GM19351 (cell line): ENCODE measurements around the gene EMP3.
A peak's percentile ranks its signal among the peaks of the same experiment; 100 is the strongest.

Experiments
- ATAC-seq: cut with Tn5 transposase; IDR thresholded peaks from one replicate; pipeline ENCODE4 v1.9.1; 2021; ENCODE audit warnings: mild to moderate bottlenecking, moderate library complexity; ENCODE audit not compliant: unreplicated experiment

EMP3 gene

GRCh38 chr19:48342841-48343540 lies 17.6 kb downstream of the EMP3 start:
- no peak for ATAC-seq

DNA sequence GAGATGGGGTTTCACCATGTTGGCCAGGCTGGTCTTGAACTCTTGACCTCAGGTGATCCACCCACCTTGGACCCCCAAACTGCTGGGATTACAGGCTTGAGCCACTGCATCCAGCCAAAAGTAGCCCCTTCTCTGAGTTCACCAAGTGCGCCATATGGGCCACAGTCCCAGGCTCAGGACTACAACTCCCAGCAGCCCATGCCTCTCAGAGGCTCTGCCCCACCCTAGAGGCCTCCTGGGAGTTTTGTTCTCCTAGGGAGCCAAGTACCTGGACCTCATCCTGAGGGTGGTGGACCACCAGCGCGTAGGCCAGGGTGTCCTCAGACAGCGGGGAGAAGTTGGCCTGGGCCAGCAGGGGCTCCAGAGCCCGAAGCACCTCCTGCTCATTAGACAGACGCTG lies 19.5 kb downstream of the EMP3 start:
- no peak for ATAC-seq

DNA sequence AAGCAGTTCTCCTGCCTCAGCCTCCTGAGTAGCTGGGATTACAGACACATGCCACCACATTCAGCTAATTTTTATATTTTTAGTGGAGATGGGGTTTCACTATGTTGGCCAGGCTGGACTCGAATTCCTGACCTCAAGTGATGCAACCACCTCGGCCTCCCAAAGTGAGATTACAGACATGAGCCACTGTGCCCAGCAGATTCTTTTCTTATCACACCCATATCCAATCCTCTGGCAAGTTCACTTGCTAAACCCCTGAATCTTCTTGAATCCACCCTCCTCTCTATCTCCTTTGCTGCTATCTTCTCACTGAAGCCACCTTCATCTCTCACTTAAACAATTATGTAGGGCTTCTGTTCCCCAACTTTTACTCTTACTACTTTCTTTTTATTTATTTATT lies 20.8 kb downstream of the EMP3 start:
- ATAC-seq: no peak

DNA sequence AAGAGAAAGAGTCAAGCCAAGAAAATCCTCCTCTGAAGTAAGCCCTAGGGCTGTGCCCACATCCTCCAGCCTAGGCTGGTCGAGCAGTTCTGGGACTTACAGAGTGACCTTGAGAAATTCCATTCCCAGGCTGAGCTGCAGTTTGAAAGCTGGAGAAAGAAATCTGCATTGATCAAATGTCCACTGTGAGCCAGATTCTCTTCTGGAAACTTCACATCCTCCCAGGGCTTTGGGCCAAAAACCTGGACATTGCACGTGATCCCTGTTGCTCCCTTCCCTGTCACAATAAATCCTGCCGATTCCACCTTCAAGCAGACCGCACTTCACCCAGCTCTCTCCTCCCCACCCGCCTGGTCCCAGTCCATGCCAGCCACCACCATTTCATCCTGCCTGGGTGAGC lies 22.7 kb downstream of the EMP3 start:
- ATAC-seq: no peak

DNA sequence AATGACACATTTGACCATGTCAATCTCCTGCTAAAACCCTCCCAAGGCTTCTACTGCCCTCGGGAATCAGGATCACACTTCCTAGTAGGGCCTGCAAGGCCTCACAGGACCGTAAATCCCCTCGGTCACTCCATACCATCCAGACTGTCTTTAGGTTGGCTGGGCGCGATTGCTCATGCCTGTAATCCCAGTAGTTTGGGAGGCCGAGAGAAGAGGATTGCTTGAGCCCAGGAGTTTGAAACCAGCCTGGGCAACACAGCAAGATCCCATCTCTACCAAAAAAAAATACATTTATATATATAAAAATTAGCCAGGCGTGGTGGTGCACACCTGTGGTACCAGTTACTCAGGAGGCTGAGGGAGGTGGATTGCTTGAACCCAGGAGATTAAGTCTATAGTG lies 23.4 kb downstream of the EMP3 start:
- no peak for ATAC-seq

DNA sequence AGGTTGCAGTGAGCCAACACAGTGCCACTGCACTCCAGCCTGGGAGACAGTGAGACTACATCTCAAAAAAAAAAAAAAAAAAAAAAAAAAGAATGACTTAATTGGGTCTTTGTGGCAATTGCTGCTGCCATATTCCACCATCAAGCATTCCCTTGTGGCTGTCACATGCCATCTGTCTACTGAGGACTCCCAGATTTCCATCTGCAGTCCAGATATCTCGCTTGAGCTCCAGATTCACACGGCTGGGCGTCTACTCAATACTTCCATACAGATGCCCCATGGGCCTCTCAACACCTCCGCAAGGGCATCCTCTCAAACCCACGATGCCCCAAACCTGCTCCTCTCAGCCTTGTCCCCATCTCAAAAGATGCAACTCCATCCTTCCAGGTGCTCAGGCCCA lies 25.5 kb downstream of the EMP3 start:
- ATAC-seq: no peak

DNA sequence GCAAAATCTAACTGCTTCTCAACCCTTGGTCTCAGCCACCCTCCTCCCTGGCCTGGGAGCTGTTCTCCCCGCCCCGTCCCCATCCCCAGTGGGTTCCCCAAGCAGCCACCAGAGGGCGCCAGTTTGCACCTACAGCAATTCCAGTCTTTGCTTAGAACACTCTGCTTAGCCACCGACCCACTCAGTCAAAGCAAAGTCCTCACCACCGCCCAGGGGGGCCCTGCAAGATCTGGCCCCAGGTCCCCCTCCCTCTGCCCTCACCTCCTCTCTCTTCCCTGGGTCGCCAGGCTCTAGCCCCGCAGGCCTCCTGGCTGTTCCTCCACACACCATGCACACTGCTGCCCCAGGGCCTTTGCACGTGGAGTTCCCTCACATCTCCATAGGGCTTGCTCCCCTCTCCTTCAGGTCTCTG lies 26.0 kb downstream of the EMP3 start:
- ATAC-seq: no peak

GRCh38 chr19:48353677-48354076 lies 28.3 kb downstream of the EMP3 start:
- no peak for ATAC-seq

- no peak for ATAC-seq
These were observed 29.1 kb downstream of the EMP3 start for GRCh38 chr19:48354332-48354992.

DNA sequence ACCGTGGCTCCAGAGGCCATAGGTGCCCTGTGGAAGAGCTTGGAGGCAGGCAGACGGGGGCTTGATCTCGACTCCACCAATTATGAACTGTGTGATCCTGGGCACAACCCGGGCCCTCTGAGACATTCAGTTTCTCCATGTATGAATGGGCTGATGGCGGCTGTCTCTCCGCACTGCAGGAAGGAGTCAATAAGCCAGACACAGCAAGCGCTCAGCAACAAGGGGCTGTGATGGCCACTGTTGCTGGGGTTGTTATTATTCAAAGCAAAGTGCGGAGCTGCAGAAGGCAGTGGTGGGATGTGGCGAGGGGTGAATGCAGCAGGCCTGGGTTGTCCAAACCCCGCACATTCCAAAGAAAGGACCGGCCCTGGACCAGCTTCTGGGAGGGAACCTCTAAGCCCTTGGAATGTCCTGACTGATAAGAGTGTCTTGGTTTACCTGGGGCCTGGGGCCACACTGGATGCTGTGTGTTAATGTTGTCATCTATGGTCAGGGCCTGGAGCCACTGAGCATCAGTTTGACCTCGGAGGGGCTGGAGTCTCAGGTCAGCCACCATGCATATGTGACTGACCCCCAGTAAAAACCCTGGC lies 30.1 kb downstream of the EMP3 start:
- ATAC-seq: no peak

DNA sequence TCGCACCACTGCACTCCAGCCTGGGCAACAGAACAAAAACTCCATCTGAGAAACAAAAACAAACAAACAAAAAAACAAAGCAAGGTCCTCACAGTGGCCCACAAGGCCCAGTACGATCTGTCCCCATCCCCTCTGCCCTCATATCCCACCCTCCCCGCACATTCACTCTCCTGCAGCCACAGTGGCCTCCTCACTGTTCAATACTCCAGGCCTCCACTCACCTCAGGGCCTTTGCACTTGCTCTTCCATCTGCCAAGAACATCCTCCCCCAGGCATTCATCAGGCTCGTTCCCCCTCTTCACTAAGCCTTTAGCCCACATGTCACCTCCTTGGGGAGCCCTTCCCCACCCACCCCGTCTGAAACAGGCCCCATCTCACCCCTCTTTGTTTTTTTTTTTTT lies 33.8 kb downstream of the EMP3 start:
- ATAC-seq: no peak

DNA sequence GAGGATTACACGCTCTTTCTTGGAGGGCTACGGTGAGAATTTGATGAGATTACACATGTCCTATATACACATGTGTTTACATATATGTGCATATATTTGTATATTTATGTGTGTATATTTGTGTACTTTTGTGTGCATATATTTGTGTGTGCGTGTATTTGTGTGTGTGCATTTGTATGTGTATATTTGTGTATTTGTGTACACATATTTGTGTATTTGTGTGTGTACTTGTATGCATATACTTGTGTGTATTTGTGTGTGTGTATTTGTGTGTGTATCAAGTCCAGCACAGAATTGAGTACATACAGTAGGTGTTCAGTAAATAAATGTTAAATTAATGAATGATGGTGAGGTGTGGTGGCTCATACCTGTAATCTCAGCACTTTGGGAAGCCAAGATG lies 36.6 kb downstream of the EMP3 start:
- no peak for ATAC-seq

GRCh38 chr19:48362716-48363499 lies 37.6 kb downstream of the EMP3 start:
- ATAC-seq: peak; percentile 56

GRCh38 chr19:48363500-48363809 lies 38.1 kb downstream of the EMP3 start:
- ATAC-seq: peak; percentile 4

DNA sequence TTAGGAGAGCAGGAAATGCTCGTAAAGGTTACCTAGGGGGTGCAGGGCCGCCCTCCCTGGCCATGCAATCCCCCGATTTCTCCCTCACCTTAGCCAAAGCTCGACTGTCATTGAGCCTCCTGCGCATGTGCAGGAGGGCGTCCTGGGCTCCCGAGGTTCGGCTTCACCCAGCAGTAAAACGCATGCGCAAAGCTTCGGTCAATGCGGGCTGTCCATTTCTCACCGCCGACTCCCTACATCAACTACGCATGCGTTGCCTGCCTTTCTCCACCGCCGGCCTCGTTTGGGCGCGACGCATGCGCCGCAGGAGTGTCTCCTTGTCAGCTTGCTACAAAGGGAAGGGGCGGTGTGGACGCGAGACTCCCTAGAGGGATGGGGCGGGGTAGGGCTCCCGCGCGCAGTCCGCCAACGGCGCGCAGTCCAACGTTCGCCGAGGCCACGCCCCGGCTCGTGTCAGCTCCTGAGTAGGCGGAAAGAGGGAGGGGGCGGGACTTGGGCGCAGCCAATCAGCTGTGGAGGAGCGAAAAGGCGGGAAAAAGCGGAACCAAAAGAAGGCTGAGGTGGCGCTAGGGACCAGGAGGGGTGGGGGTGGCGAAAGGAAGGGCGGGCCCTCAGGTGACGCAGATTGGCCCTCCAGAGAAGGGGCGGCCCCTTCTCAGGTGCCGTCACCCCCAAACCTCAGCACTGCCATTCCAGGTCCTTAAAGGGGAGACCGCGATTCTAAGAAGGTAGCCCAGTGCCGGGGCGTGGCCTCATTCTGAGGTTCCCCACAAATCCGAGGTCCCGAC lies 38.7 kb downstream of the EMP3 start, which contains the start of the genes SYNGR4 and TMEM143:
TSS of gene SYNGR4 (plus strand) at position 558 of the 788 bp plus-strand sequence. CDS start 1,476 bp downstream, outside the sequence.
TSS of gene TMEM143 (minus strand) at position 131 of the 788 bp plus-strand sequence. CDS start at position 111, 20 bp downstream.
- ATAC-seq: peak; percentile 79

- ATAC-seq: no peak
These were observed 39.4 kb downstream of the EMP3 start for GRCh38 chr19:48364598-48365348.

DNA sequence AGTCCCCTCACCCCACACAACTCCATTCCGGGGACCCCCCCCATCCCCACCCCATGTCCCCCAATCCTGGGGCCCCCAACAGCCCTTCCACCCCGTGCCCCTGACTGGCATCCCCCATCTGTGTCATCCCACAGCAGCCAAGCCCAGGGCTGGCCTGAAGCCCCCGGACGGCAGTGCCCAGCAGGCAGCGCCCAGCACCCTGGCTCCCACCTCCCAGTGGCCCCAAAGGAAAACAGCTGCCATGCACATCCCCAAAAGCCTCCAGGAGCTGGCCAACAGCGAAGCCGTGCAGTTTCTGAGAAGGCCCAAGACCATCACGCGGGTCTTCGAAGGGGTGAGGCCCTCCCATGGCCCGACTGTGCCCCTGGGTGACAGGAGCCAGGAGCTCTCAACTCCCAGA lies 40.2 kb downstream of the EMP3 start:
- ATAC-seq: no peak

DNA sequence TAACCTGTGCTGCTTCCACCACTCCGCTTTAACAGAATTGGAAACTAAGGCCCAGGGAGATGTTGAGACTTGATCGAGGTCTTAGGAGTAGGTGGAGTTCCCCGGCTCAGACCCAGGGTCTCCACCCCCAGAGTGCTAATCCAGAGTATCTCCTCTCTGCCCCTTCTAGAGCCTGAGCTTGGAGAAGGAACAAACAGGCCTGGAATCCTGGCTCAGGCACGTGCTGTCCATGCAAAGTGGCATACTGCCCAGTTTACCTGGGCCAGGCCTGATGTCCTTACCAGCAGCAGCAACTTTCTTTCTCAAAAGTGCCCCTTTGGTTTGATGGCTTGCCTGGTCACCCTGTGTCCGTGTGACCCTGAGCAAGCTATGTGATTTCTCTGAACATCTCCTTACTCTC lies 42.5 kb downstream of the EMP3 start:
- ATAC-seq: no peak

DNA sequence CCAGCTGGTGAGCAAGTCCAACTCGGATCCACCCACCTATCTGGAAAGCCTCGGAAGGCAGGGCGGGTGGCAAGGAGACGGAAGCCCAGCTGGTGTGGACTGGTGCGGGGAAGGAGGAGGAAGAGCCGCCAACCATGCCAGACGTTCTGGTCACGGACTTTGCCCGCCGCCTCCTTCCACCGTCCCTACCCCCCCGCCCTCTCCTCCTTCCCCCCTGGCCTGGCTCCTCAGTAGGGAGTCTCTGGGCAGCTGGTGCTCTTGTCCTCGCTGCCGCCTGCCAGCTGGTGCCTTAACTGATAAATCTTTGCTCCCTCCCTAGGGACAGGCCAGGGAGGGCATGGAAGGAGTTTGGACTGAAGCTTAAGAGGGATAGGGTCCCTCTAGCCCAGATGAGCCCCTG lies 43.6 kb downstream of the EMP3 start:
- ATAC-seq: no peak

DNA sequence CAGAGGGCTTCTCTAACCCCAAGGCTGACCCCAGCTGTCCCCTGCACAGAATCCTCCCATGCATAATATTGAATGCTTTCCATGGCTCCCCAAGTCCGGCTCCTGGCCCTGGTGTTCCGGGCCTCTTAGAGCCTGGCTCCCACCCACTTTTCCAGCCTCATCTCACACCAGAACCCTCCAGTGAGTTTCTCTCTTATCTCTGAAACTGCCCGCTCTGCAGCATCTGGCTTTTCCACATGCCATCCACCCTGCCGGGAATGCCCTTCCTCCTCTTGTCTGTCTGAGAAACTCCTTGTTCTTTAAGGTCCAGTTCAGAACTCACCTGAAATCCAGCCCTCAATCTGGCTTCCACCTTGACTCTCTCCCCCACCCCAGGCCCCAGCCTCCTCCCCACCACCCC lies 45.6 kb downstream of the EMP3 start:
- no peak for ATAC-seq
